Effector memory CD8-positive, alpha-beta T cell (primary cell): ENCODE data around the gene CWC22.

Source experiments
- ATAC-seq: fragments of 150-1000 bp; cut with Tn5 transposase; replicated peaks from 2 replicates; pipeline ENCODE4 v1.10.0; 2021; ENCODE audit warnings: mild to moderate bottlenecking, moderate library complexity
- DNase-seq, 3 experiments: peaks; one replicate each; pipeline ENCODE4 v3.0.0; 2021
- H3K27ac Mint-ChIP-seq, 2 donors: one replicate each; pipeline ENCODE4 v1.8.0; 2022; ENCODE audit warnings: mild to moderate bottlenecking in 2 of 2, mixed read lengths in 2 of 2, moderate library complexity in 2 of 2
- H3K27me3 Mint-ChIP-seq, 2 donors: one replicate each; pipeline ENCODE4 v1.8.0; 2022; ENCODE audit warnings: mixed read lengths in 2 of 2
- H3K36me3 Mint-ChIP-seq: one replicate; pipeline ENCODE4 v1.8.0; 2022; ENCODE audit warnings: mild to moderate bottlenecking, moderate library complexity, mixed read lengths; ENCODE audit not compliant: insufficient read depth
- H3K4me1 Mint-ChIP-seq, 2 donors: one replicate each; pipeline ENCODE4 v1.8.0; 2022; ENCODE audit warnings: low read depth in 2 of 2, mixed read lengths in 2 of 2
- H3K4me3 Mint-ChIP-seq, 2 donors: one replicate each; pipeline ENCODE4 v1.8.0; 2022; ENCODE audit warnings: mild to moderate bottlenecking in 2 of 2, mixed read lengths in 2 of 2, moderate library complexity in 2 of 2
- H3K9me3 Mint-ChIP-seq, 2 donors: one replicate each; pipeline ENCODE4 v1.8.0; 2022; ENCODE audit warnings: mixed read lengths in 2 of 2

The CWC22 gene

DNA sequence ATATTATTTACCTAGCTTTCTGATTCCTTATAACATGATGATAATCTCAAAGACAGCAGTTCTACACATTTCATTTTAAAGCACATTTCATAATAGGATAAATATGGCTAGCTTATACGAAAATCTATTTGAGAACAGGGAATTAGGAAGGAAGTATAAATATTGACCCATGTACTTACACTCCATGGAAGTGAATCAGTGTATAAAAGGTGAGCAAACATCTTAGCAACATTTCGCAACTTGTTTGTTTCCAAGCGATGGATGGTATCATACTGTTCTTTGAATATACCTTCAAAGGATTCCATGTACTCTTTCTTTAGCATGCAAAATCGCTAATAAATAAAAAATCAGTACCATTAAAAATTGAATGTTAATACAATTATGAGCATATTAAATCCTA is 53.1 kb downstream of the CWC22 start:
- H3K27ac Mint-ChIP-seq, result no peak overlapping the region
- ATAC-seq, result no peak
- H3K4me3 Mint-ChIP-seq, result no peak overlapping the region
- no peaks in the 10 kb centered on the region for H3K4me1 Mint-ChIP-seq
- H3K27me3 Mint-ChIP-seq, result no peaks in the 10 kb centered on the region
- no peaks in the 10 kb centered on the region for H3K9me3 Mint-ChIP-seq
- H3K36me3 Mint-ChIP-seq, result peaks cover 53% of the 10 kb centered on the region
- DNase-seq, result no peak

DNA sequence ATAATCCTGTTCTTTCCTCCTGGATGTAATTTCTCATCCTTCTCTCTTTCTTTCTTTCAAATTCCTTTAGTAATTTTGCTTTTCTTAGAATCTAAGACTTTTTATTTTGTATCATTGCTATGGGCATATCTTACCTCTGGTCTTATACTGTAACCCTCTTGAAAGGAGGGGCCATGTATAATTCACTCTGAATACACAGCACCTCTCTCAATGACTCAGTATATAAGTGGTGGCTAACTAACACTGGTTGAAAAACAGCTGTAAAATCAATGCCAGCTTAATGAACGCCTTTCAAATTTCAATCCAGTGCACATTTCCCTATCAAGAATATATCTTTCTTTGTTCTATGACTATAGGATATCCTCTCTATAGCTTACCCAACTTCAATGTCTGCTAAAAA is 53.7 kb downstream of the CWC22 start:
- ATAC-seq (no peak), DNase-seq (no peak)
- Mint-ChIP-seq H3K4me1 (no peaks in the 10 kb centered on the region), H3K9me3 (no peaks in the 10 kb centered on the region), H3K27ac (peak overlapping the region; percentile 6 to 8), H3K36me3 (peaks cover 58% of the 10 kb centered on the region), H3K4me3 (no peak overlapping the region), H3K27me3 (no peaks in the 10 kb centered on the region)

DNA sequence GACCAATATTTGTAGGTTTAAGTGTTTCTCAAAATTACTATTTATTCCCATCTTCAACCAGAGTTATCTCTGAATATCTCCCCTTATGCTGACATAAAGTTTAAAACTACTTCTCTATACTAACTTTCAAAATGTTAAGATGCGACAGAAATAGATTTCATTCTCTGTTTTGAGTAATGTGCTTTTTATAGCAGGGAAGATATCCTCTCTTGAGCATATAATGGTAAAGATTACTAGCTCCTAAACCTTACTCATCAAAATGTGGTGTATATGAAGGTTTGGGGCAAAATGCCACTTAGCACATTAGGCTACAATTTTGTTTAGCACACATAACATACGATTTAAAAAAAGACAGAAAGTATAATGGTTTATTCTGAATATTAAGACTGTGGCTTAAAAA is 54.4 kb downstream of the CWC22 start:
- no peak overlapping the region for H3K4me3 Mint-ChIP-seq
- H3K36me3 Mint-ChIP-seq, result peaks cover 51% of the 10 kb centered on the region
- H3K9me3 Mint-ChIP-seq, result no peaks in the 10 kb centered on the region

DNA sequence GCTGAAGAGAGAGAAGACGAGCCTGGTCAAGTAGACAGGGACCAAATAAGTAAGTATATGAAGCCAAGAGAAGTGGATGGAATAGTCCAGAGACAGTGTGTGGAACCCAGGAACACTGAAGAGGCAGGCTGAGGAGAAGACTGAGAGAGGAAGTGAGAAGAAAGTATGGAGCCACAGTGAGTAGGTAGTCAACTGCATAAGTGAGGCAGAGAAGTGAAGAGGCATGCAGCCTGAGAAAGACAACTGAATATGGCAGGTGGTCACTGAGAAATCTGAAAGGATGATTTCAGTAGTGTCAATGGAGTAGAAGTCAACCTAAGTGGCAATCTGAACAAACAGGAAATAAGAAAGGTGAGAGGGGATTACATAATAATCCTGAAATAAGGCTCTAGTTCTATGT is 55.4 kb downstream of the CWC22 start:
- H3K4me1 Mint-ChIP-seq, result no peaks in the 10 kb centered on the region
- no peaks in the 10 kb centered on the region for H3K27me3 Mint-ChIP-seq
- H3K27ac Mint-ChIP-seq, result peak overlapping the region in 1 of 2 donors; percentile 19
- no peaks in the 10 kb centered on the region for H3K9me3 Mint-ChIP-seq
- DNase-seq (no peak), ATAC-seq (no peak)
- H3K4me3 Mint-ChIP-seq, result no peak overlapping the region
- H3K36me3 Mint-ChIP-seq, result peaks cover 48% of the 10 kb centered on the region

More for the DNA sequence above, 54.4 kb downstream of the CWC22 start:
- no peaks in the 10 kb centered on the region for H3K27me3 Mint-ChIP-seq
- DNase-seq (no peak), ATAC-seq (no peak)
- no peaks in the 10 kb centered on the region for H3K4me1 Mint-ChIP-seq
- H3K27ac Mint-ChIP-seq, result no peak overlapping the region

DNA sequence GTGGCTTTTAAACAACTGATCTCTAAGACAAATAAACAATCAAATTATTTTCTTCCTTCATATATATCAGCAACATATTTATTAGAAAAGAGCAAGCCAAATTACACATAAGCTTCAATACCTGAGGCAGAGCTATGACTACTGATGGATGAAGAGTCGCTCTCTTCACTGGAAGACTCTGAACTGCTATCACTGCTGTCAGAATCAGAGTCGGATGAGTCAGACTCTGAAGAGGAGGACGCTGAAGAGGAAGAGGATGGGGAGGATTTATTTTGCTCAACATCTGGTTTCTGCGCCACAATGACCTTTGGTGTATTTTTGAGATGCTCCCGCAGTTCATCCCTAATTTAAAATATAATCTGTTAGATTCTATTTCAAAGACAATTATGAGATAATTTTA is 56.7 kb downstream of the CWC22 start:
- Mint-ChIP-seq H3K9me3 (no peaks in the 10 kb centered on the region), H3K36me3 (peaks cover 55% of the 10 kb centered on the region), H3K27me3 (no peaks in the 10 kb centered on the region), H3K4me1 (no peaks in the 10 kb centered on the region), H3K4me3 (no peak overlapping the region), H3K27ac (no peak overlapping the region)
- DNase-seq (no peak), ATAC-seq (no peak)

DNA sequence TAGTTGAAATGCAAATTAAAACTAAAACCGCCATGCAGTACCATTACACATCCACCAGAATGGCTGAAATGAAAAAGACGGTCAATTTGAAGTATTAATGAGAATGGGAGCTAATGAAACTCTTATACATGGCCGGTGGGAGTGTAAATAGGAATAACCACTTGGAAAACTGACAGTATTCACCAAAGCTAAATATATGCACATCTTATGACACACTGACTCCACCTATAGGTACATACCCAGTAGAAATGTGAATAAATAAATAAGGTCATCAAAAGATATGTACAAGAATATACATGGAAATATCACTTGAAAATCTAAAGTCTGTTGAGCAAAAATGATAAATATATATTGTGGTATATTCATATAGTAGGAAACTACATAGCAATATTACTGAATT is 57.7 kb downstream of the CWC22 start:
- Mint-ChIP-seq H3K9me3 (no peaks in the 10 kb centered on the region), H3K27ac (no peak overlapping the region), H3K27me3 (no peaks in the 10 kb centered on the region), H3K4me3 (no peak overlapping the region), H3K4me1 (no peaks in the 10 kb centered on the region), H3K36me3 (peaks cover 59% of the 10 kb centered on the region)
- DNase-seq (no peak), ATAC-seq (no peak)

DNA sequence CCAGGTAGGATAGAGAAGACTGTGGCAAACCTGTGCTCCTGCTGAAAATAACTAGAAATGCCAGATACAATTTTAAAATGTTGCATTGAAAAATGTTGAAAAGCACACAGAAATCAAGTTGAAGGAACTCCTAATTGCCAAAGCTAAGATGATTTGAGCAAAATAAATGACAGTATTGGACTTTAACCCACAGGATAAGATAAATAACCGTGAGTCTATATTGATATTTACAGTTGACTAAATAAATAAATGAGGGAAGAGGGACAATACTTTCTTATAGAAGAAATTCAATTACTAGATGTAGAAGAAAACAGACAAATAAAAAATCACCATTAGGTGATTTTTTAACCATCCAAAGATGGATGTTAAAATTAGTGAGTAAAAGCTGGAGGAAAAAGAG is 59.0 kb downstream of the CWC22 start:
- no peak for DNase-seq
- H3K4me3 Mint-ChIP-seq, result no peak overlapping the region
- no peaks in the 10 kb centered on the region for H3K27me3 Mint-ChIP-seq
- no peaks in the 10 kb centered on the region for H3K9me3 Mint-ChIP-seq
- peaks cover 55% of the 10 kb centered on the region for H3K36me3 Mint-ChIP-seq
- H3K27ac Mint-ChIP-seq, result peak overlapping the region in 1 of 2 donors; percentile 49
- no peak for ATAC-seq
- H3K4me1 Mint-ChIP-seq, result no peaks in the 10 kb centered on the region

DNA sequence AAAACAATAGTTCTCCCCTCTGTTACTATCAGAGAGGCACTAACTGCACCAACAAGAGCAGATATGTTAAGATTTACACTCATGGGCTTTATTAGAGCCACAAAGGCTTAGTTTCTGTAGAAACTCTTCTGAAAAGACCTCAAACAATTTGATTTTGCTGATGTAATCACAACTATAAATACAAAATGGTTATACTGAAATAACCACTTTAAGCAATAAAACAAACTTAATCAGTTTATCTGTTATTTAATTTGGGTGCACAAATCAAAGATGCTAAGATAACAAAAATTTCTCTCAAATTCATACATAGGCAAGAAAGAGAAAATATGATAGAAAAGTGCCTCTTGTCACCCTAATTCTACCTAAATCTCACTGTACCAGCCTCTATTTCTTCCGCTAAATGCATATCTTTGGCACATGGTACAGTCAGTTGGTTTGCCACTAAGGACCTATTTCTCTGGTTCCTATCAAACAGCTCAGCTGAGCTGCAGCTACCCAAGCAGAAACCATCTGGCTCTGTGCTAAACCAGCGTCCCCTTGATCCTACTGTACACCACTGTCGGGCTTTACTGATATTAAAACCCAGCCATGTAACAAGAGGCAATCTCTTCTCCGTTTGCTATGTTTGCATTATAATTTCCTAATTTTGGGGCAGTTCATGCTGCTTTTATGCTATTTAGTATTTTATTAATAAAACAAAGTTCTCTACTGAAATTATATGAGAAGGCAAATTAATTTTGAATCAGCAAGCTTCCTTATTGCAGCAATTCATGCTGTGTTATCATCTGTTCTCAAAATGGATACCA is 60.1 kb downstream of the CWC22 start:
- DNase-seq, result no peak
- H3K27ac Mint-ChIP-seq, result no peak overlapping the region

DNA sequence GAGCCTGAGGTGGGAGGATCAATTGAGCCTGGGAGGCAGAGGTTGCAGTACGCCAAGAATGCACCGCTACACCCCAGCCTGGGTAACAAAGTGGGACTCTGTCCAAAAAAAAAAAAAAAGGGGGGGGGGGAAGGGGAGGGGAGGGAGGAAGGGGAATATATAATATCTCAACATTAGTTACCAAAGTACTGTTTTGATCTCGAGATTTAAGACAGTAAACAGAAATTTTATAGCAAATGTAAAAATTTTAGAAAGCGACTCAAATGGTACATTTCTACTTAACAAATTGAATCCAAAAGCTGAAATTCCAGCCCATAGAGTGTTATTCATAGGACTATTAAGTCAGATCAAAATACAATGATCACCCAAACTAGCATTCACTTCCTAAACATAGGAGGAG is 60.8 kb downstream of the CWC22 start:
- Mint-ChIP-seq H3K4me3 (no peak overlapping the region), H3K9me3 (no peaks in the 10 kb centered on the region), H3K27me3 (no peaks in the 10 kb centered on the region), H3K4me1 (no peaks in the 10 kb centered on the region), H3K36me3 (peaks cover 46% of the 10 kb centered on the region), H3K27ac (no peak overlapping the region)
- ATAC-seq, result no peak
- no peak for DNase-seq

More for the DNA sequence above, 60.1 kb downstream of the CWC22 start:
- no peak overlapping the region for H3K4me3 Mint-ChIP-seq
- H3K27me3 Mint-ChIP-seq, result no peaks in the 10 kb centered on the region
- H3K4me1 Mint-ChIP-seq, result no peaks in the 10 kb centered on the region
- H3K36me3 Mint-ChIP-seq, result peaks cover 53% of the 10 kb centered on the region
- no peaks in the 10 kb centered on the region for H3K9me3 Mint-ChIP-seq
- ATAC-seq, result no peak

DNA sequence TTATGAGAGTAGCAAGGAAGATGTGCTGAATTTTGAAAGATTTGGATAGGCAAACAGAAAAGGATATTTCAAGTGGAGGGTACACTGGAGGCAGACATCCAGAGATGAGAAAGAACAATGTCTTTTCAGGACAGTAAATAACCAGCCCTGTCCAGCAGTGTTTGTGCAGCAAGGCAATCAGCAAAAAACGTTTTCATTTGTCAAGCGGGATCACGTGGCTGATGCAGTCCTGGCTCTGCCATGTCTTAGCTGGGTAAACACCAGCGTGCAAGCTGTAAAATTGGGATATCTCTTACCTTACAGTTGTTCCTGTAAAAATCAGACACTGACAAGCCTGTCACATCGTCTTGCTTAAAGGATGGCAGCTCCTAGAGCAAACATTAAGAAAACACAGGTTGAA is 67.8 kb downstream of the CWC22 start:
- H3K27me3 Mint-ChIP-seq, result no peaks in the 10 kb centered on the region

DNA sequence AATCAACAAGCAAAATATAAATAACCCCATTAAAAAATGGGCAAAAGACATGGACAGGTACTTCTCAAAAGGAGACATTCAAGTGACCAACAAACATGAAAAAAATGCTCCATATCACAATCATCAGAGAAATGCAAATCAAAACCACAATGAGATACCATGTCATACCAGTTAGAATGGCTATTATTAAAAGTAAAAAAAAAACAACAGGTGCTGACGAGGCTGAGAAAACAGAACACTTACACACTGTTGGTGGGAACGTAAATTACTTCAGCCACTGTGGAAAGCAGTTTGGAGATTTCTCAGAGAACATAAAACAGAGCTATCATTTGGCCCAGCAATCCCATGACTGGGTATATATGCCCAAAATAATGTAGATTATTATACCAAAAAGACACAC is 69.1 kb downstream of the CWC22 start:
- DNase-seq (no peak), ATAC-seq (no peak)
- Mint-ChIP-seq H3K4me1 (peaks cover 0 to 2% of the 10 kb centered on the region in 2 donors), H3K4me3 (no peak overlapping the region), H3K27me3 (no peaks in the 10 kb centered on the region), H3K36me3 (peaks cover 5% of the 10 kb centered on the region), H3K27ac (no peak overlapping the region), H3K9me3 (no peaks in the 10 kb centered on the region)

More for the DNA sequence above, 67.8 kb downstream of the CWC22 start:
- DNase-seq (no peak), ATAC-seq (no peak)
- no peak overlapping the region for H3K27ac Mint-ChIP-seq
- H3K4me3 Mint-ChIP-seq, result no peak overlapping the region
- H3K9me3 Mint-ChIP-seq, result no peaks in the 10 kb centered on the region
- H3K36me3 Mint-ChIP-seq, result peaks cover 2% of the 10 kb centered on the region
- H3K4me1 Mint-ChIP-seq, result peaks cover 0 to 2% of the 10 kb centered on the region in 2 donors

DNA sequence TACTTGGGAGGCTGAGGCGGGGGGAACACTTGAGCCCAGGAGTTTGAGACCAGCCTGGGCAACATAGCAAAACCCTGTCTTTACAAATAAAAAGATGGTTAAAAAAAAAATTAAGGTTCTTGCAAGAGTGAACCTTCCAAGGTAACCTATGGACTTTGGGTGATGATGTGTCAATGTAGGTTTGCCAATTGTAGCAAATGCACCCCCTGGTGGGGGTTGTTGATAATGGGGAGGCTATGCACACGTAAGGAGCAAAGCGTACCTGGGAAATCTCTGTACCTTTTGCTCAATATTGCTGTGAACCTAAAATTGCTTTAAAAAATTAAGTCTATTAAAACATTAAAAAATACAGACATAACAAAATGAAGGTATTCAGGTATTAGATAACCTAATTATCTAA is 70.4 kb downstream of the CWC22 start:
- no peaks in the 10 kb centered on the region for H3K27me3 Mint-ChIP-seq
- H3K4me3 Mint-ChIP-seq, result no peak overlapping the region
- no peaks in the 10 kb centered on the region for H3K9me3 Mint-ChIP-seq
- H3K27ac Mint-ChIP-seq, result no peak overlapping the region
- peaks cover 7% of the 10 kb centered on the region for H3K36me3 Mint-ChIP-seq
- DNase-seq, result no peak
- H3K4me1 Mint-ChIP-seq, result peaks cover 0 to 2% of the 10 kb centered on the region in 2 donors
- no peak for ATAC-seq

DNA sequence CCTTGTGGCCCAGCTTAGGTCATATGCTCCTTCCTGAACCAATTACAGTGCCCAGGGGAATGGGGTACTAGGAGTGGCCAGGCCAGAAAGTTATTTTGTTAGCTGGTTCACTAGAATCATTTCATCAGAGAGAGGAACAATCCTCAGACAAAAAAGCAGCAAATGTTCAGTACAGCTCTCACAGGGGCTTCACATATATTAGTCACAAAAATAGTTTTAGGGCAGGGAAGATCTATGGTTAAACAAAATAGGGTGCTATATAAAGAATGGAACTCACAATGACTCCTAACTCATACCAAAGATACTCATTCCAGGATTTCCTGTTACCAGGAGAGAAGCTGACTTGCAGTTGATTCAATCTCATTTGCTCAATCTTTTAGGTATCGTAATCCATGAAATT is 71.0 kb downstream of the CWC22 start:
- H3K27ac Mint-ChIP-seq, result no peak overlapping the region
- H3K27me3 Mint-ChIP-seq, result no peaks in the 10 kb centered on the region
- ATAC-seq (no peak), DNase-seq (no peak)
- H3K9me3 Mint-ChIP-seq, result no peaks in the 10 kb centered on the region
- H3K4me3 Mint-ChIP-seq, result no peak overlapping the region
- H3K36me3 Mint-ChIP-seq, result peaks cover 7% of the 10 kb centered on the region
- peaks cover 0 to 2% of the 10 kb centered on the region in 2 donors for H3K4me1 Mint-ChIP-seq

DNA sequence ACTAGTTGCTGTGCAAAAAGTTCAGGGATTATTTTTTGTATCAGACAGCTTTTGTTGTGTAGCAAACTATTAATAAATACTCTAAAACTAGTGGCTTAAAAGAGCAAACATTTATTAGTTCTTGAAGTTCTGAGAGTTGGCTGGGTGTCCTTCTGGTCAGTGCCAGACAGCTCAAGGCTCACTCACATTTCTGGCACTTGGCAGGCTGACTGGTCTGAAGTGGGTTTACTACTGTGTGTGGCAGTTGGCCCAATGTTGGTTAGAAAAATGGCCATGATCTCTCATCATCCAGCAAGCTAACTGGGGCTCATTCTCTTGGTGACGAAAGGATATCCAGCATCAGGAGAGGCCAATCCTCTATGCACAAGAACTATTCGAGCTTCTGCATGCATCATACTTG is 74.3 kb downstream of the CWC22 start:
- ATAC-seq (no peak), DNase-seq (no peak)
- H3K27ac Mint-ChIP-seq, result no peak overlapping the region
- peaks cover 0 to 6% of the 10 kb centered on the region in 2 donors for H3K9me3 Mint-ChIP-seq
- H3K4me3 Mint-ChIP-seq, result no peak overlapping the region
- H3K36me3 Mint-ChIP-seq, result peaks cover 7% of the 10 kb centered on the region
- H3K27me3 Mint-ChIP-seq, result no peaks in the 10 kb centered on the region
- peaks cover 0 to 2% of the 10 kb centered on the region in 2 donors for H3K4me1 Mint-ChIP-seq
